H9 (cell line): Measurements from ENCODE around the gene EPS15. TPM values are rescaled to one million over a fixed set of nuclear protein-coding genes. Genes with fewer than 3 reads are reported as not detected.

Source experiments
- DNase-seq: peaks from one replicate; pipeline ENCODE4 v3.0.0-alpha.2; 2017
- H2AFZ ChIP-seq: one replicate; pipeline ENCODE4 v1.6.1; 2013; ENCODE audit warnings: mild to moderate bottlenecking, low read length, control low read depth, moderate library complexity
- H2AK5ac ChIP-seq: 2 replicates; pipeline ENCODE4 v1.6.1; 2013; ENCODE audit warnings: low read length, control low read depth, mixed read lengths; ENCODE audit not compliant: insufficient read length
- H2BK120ac ChIP-seq: one replicate; pipeline ENCODE4 v1.6.1; 2013; ENCODE audit warnings: low read depth, mild to moderate bottlenecking, low read length, control low read depth, inconsistent platforms; ENCODE audit not compliant: poor library complexity, severe bottlenecking
- H2BK12ac ChIP-seq: 2 replicates; pipeline ENCODE4 v1.6.1; 2013; ENCODE audit warnings: low read length, control low read depth, mixed read lengths, low read depth; ENCODE audit not compliant: insufficient read length
- H2BK15ac ChIP-seq: 2 replicates; pipeline ENCODE4 v1.6.1; 2013; ENCODE audit warnings: low read depth, low read length, control low read depth
- H2BK20ac ChIP-seq: one replicate; pipeline ENCODE4 v1.6.1; 2013; ENCODE audit warnings: low read depth, mild to moderate bottlenecking, low read length, control low read depth, inconsistent platforms; ENCODE audit not compliant: poor library complexity, severe bottlenecking
- H2BK5ac ChIP-seq: 2 replicates; pipeline ENCODE4 v1.6.1; 2013; ENCODE audit warnings: low read length, control low read depth, mixed read lengths; ENCODE audit not compliant: insufficient read length
- H3K14ac ChIP-seq: 2 replicates; pipeline ENCODE4 v1.6.1; 2013; ENCODE audit warnings: low read length, control low read depth; ENCODE audit not compliant: insufficient read depth
- H3K18ac ChIP-seq: 2 replicates; pipeline ENCODE4 v1.6.1; 2013; ENCODE audit warnings: low read depth, mild to moderate bottlenecking, mixed read lengths, low read length, control low read depth; ENCODE audit not compliant: insufficient read length
- H3K23ac ChIP-seq: 2 replicates; pipeline ENCODE4 v1.6.1; 2013; ENCODE audit warnings: low read length, control low read depth, mixed read lengths, low read depth; ENCODE audit not compliant: insufficient read length
- H3K23me2 ChIP-seq: 2 replicates; pipeline ENCODE4 v1.6.1; 2013; ENCODE audit warnings: low read depth, mild to moderate bottlenecking, mixed read lengths, low read length, control low read depth; ENCODE audit not compliant: insufficient read length, poor library complexity, severe bottlenecking
- H3K27ac ChIP-seq: 2 replicates; pipeline ENCODE4 v1.5.1; 2013; ENCODE audit warnings: low read length, control low read depth, mixed read lengths, low read depth; ENCODE audit not compliant: insufficient read length
- H3K27me3 ChIP-seq: 2 replicates; pipeline ENCODE4 v1.6.1; 2013; ENCODE audit warnings: low read length, control low read depth, inconsistent platforms; ENCODE audit not compliant: insufficient read depth
- H3K4ac ChIP-seq: 2 replicates; pipeline ENCODE4 v1.6.1; 2013; ENCODE audit warnings: low read depth, mild to moderate bottlenecking, control low read depth, inconsistent platforms, low read length, moderate library complexity
- H3K4me1 ChIP-seq: 2 replicates; pipeline ENCODE4 v1.6.1; 2013; ENCODE audit warnings: low read length, control low read depth, inconsistent platforms; ENCODE audit not compliant: insufficient read depth
- H3K4me2 ChIP-seq: 2 replicates; pipeline ENCODE4 v1.6.1; 2013; ENCODE audit warnings: low read length, control low read depth, mixed read lengths; ENCODE audit not compliant: insufficient read length, insufficient read depth
- H3K56ac ChIP-seq: 2 replicates; pipeline ENCODE4 v1.6.1; 2013; ENCODE audit warnings: low read depth, mild to moderate bottlenecking, mixed read lengths, low read length, control low read depth; ENCODE audit not compliant: insufficient read length
- H3K79me1 ChIP-seq: 2 replicates; pipeline ENCODE4 v1.6.1; 2013; ENCODE audit warnings: low read depth, mild to moderate bottlenecking, moderate library complexity, low read length, control low read depth, inconsistent platforms; ENCODE audit not compliant: insufficient read depth, poor library complexity, severe bottlenecking
- H3K79me2 ChIP-seq: 2 replicates; pipeline ENCODE4 v1.6.1; 2013; ENCODE audit warnings: low read length, control low read depth, inconsistent platforms; ENCODE audit not compliant: insufficient read depth
- H3K9ac ChIP-seq: 2 replicates; pipeline ENCODE4 v1.6.1; 2013; ENCODE audit warnings: low read length, control low read depth, mixed read lengths; ENCODE audit not compliant: insufficient read length; ENCODE audit errors: extremely low read depth
- H3K9me3 ChIP-seq: one replicate; pipeline ENCODE4 v1.6.1; 2013; ENCODE audit warnings: low read depth, low read length, inconsistent platforms; ENCODE audit not compliant: control insufficient read depth
- H3T11ph ChIP-seq: one replicate; pipeline ENCODE4 v1.6.1; 2013; ENCODE audit warnings: mild to moderate bottlenecking, low read length, control low read depth, inconsistent platforms
- H4K20me1 ChIP-seq: one replicate; pipeline ENCODE4 v1.6.1; 2013; ENCODE audit not compliant: control insufficient read depth, insufficient read length, insufficient read depth
- H4K5ac ChIP-seq: 2 replicates; pipeline ENCODE4 v1.6.1; 2013; ENCODE audit warnings: low read depth, mild to moderate bottlenecking, mixed read lengths, low read length, control low read depth; ENCODE audit not compliant: insufficient read length
- H4K8ac ChIP-seq: replicated peaks from 2 replicates; pipeline ENCODE4 v1.6.1; 2013; ENCODE audit warnings: low read length, control low read depth, mixed read lengths, low read depth; ENCODE audit not compliant: insufficient read length
- H4K91ac ChIP-seq: 2 replicates; pipeline ENCODE4 v1.6.1; 2013; ENCODE audit warnings: low read depth, mild to moderate bottlenecking, moderate library complexity, mixed read lengths, low read length, control low read depth; ENCODE audit not compliant: insufficient read length
- H3K27ac Mint-ChIP-seq, 3 experiments: 2 replicates in 2 of 3; 3 replicates in 1 of 3; pipeline ENCODE4 v1.8.0; 2020 to 2021; ENCODE audit warnings: mixed read lengths in 3 of 3, mild to moderate bottlenecking in 1 of 3, moderate library complexity in 1 of 3
- H3K27me3 Mint-ChIP-seq: 2 replicates; pipeline ENCODE4 v1.8.0; 2021; ENCODE audit warnings: low read depth, mild to moderate bottlenecking, moderate library complexity, mixed read lengths
- H3K36me3 Mint-ChIP-seq, 3 experiments: 2 replicates in 2 of 3; 3 replicates in 1 of 3; pipeline ENCODE4 v1.8.0; 2020 to 2021; ENCODE audit warnings: low read depth in 3 of 3, mixed read lengths in 3 of 3; ENCODE audit not compliant: insufficient read depth in 1 of 3
- H3K4me1 Mint-ChIP-seq, 2 experiments: 2 replicates each; pipeline ENCODE4 v1.8.0; 2020; ENCODE audit warnings: mixed read lengths in 2 of 2
- H3K4me3 Mint-ChIP-seq, 2 experiments: 2 replicates in 1 of 2; 3 replicates in 1 of 2; pipeline ENCODE4 v1.8.0; 2020 to 2021; ENCODE audit warnings: mild to moderate bottlenecking in 2 of 2, mixed read lengths in 2 of 2, moderate library complexity in 1 of 2
- H3K9me3 Mint-ChIP-seq, 2 experiments: 2 replicates in 1 of 2; 3 replicates in 1 of 2; pipeline ENCODE4 v1.8.0; 2020; ENCODE audit warnings: mild to moderate bottlenecking in 2 of 2, mixed read lengths in 2 of 2, moderate library complexity in 1 of 2
- CTCF ChIP-seq: fragments of 200-600 bp; sonication (generic); conservative IDR thresholded peaks from 3 replicates; pipeline ENCODE4 v1.8.0; 2021; ENCODE audit warnings: antibody characterized with exemption, mild to moderate bottlenecking
- WGBS: extraction: QIAGEN DNeasy Blood & Tissue Kit; methylation state at CpG from one replicate; pipeline ENCODE4 v1.1.7; 2013; ENCODE audit warnings: missing lambda C conversion rate, low lambda C conversion rate, mixed read lengths; ENCODE audit not compliant: insufficient read length; ENCODE audit errors: extremely low coverage; 5-methylcytosine and 5-hydroxymethylcytosine counted together
- total RNA-seq: library from RNA; stranded (reverse); gene quantifications from 2 replicates; pipeline ENCODE4 v1.2.1, GENCODE V29; 2021

EPS15 gene
- total RNA-seq, 1 experiment from 2014 or later = 44.1 TPM

GRCh38 chr1:51444096-51444495, 75.0 kb downstream of the EPS15 start:
- Histone ChIP-seq H4K8ac (no peak overlapping the region), H3K4ac (no peak overlapping the region), H3K4me1 (no peaks in the 10 kb centered on the region), H2BK12ac (no peak overlapping the region), H3K27me3 (no peaks in the 10 kb centered on the region), H3K9me3 (no peaks in the 10 kb centered on the region), H2BK15ac (no peak overlapping the region), H4K5ac (no peak overlapping the region), H2AFZ (no peak overlapping the region), H3T11ph (no peak overlapping the region), H3K14ac (no peak overlapping the region), H4K91ac (no peak overlapping the region), H3K18ac (no peak overlapping the region), H3K23ac (no peak overlapping the region), H2BK120ac (no peak overlapping the region), H3K79me1 (no peaks in the 10 kb centered on the region), H3K9ac (no peak overlapping the region), H3K4me2 (no peak overlapping the region), H2BK5ac (no peak overlapping the region), H2AK5ac (no peak overlapping the region), H3K56ac (no peak overlapping the region), H2BK20ac (no peak overlapping the region), H3K23me2 (no peaks in the 10 kb centered on the region), H3K79me2 (no peaks in the 10 kb centered on the region), H3K27ac (no peak overlapping the region), H4K20me1 (no peaks in the 10 kb centered on the region)
- Mint-ChIP-seq H3K27me3 (no peaks in the 10 kb centered on the region), H3K27ac (no peak overlapping the region), H3K36me3 (peaks cover 0 to 20% (median 4%) of the 10 kb centered on the region in 3 experiments; a peak in 4 of 7 replicates), H3K4me1 (no peaks in the 10 kb centered on the region), H3K4me3 (no peak overlapping the region), H3K9me3 (no peaks in the 10 kb centered on the region)
- WGBS = no CpG with 5 or more reads among the region's 1 CpG
- DNase-seq = no peak
- no peak for TF ChIP-seq CTCF
